Sigmoid colon (tissue), 4 donors: ENCODE measurements around the gene CWC27.

Experiments
- CTCF ChIP-seq, 4 experiments: fragments of 450-650 bp in 3 of 4; fragments of 200-600 bp in 1 of 4; IDR thresholded peaks; one replicate each; pipeline ENCODE4 v1.5.1; 2016 to 2019; ENCODE audit warnings: antibody characterized with exemption in 4 of 4, mild to moderate bottlenecking in 3 of 4, moderate library complexity in 2 of 4
- EP300 ChIP-seq, 4 donors: sonication (generic); formaldehyde crosslinking; IDR thresholded peaks; one replicate each; pipeline ENCODE4 v1.6.1; 2017; ENCODE audit warnings: antibody characterized with exemption in 4 of 4
- POLR2A ChIP-seq, 2 donors: fragments of 450-650 bp; IDR thresholded peaks; one replicate each; pipeline ENCODE4 v1.6.1; 2016; ENCODE audit warnings: antibody characterized with exemption in 2 of 2, mild to moderate bottlenecking in 2 of 2, moderate library complexity in 2 of 2
- POLR2AphosphoS5 ChIP-seq, 4 donors: sonication (generic); formaldehyde crosslinking; IDR thresholded peaks; one replicate each; pipeline ENCODE4 v1.6.1; 2017; ENCODE audit warnings: antibody characterized with exemption in 4 of 4

- TF ChIP-seq CTCF (IDR thresholded peaks at IDR 0.05) (no peak), POLR2A (IDR thresholded peaks at IDR 0.05) (peak in 1 of 2 donors; percentile 29), POLR2AphosphoS5 (IDR thresholded peaks at IDR 0.05) (peak; percentile 33 to 80 (median 60)), EP300 (IDR thresholded peaks at IDR 0.05) (peak in 2 of 4 donors; percentile 1 to 76)
These were observed 266.8 kb downstream of the CWC27 start for GRCh38 chr5:65035211-65036206.
